ENCODE results near the gene RAB7A. TPM values are rescaled to one million over a fixed set of nuclear protein-coding genes. Genes with fewer than 3 reads are reported as not detected.
"Not testable (repeated sequence)": the region's sequence is repeated elsewhere in the genome, so short reads cannot be mapped to it uniquely, and the experiment has no call there.

Gene RAB7A
- total and polyA plus RNA-seq, 9 donors: 31.5 to 160 (median 141) TPM

DNA sequence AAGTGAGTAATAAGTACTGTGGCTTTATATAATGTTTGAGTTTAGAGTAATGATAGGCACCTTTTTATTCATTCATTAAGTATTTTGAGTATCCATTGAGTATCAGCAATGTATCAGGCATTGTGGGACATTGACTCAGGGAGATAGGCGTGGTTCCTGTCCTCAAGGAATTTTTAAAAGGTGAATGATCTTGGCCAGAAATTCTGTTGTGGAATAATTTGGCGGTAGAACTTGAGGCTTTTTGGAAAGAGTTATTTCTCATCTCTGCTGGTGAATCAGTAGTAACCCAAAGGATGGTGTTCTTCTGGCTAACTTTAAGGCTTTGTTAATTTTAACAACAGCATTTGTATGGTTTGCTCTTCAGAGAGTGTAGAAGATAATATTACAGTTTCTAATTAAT lies 2.0 kb downstream of the RAB7A start:
- Histone ChIP-seq H3K4me3 (ENCODE audit: low read length) (no peak overlapping the region), H3K4me1 (ENCODE audit: control insufficient read depth, insufficient read depth, low read length) (peaks cover 19% of the 10 kb centered on the region), H3K9me3 (replicated peaks; ENCODE audit: control insufficient read depth, low read depth, low read length) (no peaks in the 10 kb centered on the region), H3K36me3 (ENCODE audit: control insufficient read depth, insufficient read depth, low read length) (no peaks in the 10 kb centered on the region), H3K27ac (ENCODE audit: low read length) (no peak overlapping the region), H3K27me3 (ENCODE audit: control insufficient read depth, insufficient read depth, low read length) (no peaks in the 10 kb centered on the region)
- DNase-seq: no peak
- WGBS (ENCODE audit: insufficient coverage): 56% methylated on average over 2 of the region's 2 CpGs

DNA sequence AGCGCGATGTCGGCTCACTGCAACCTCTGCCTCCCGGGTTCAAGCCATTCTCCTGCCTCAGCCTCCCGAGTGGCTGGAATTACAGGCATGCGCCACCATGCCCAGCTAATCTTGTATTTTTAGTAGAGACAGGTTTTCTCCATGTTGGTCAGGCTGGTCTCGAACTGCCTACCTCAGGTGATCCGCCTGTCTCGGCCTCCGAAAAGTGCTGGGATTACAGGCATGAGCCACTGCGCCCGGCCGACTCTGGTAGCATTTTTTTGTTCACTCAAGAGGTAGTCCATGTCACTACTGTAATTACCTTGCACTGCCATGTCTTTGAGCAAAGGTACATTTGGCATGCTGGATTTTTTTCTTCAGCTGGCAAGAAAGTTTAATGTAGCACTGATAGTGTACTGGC lies 2.5 kb downstream of the RAB7A start:
- H3K27me3 ChIP-seq (ENCODE audit: control insufficient read depth, insufficient read depth, low read length); H3K36me3 ChIP-seq (ENCODE audit: control insufficient read depth, insufficient read depth, low read length); H3K9me3 ChIP-seq (replicated peaks; ENCODE audit: control insufficient read depth, low read depth, low read length); H3K4me3 ChIP-seq (ENCODE audit: low read length); H3K27ac ChIP-seq (ENCODE audit: low read length); DNase-seq: not testable (repeated sequence)
- peaks cover 19% of the 10 kb centered on the region for H3K4me1 ChIP-seq (ENCODE audit: control insufficient read depth, insufficient read depth, low read length)
- 95% methylated on average over 8 of the region's 13 CpGs for WGBS (ENCODE audit: insufficient coverage)

DNA sequence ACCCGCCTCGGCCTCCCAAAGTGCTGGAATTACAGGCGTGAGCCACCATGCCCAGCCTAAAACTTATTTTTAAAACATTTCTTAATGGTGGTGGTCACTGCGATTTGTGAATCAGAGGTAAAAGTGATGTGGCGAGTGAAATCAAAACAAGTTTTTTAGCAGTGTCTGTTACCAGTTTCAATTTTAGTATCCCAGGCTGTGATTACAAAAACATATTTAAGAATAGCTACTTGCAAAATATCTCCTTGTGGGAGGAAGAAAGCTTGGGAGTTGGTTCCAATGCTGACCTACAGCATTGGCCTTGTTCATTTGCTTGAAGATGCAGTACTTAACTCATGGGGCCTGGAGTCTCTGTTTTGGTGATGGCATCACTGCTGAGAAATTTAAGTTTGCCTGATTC lies 4.5 kb downstream of the RAB7A start:
- Histone ChIP-seq H3K36me3 (ENCODE audit: control insufficient read depth, insufficient read depth, low read length) (no peaks in the 10 kb centered on the region), H3K9me3 (replicated peaks; ENCODE audit: control insufficient read depth, low read depth, low read length) (no peaks in the 10 kb centered on the region), H3K4me3 (ENCODE audit: low read length) (no peak overlapping the region), H3K4me1 (ENCODE audit: control insufficient read depth, insufficient read depth, low read length) (peaks cover 18% of the 10 kb centered on the region), H3K27me3 (ENCODE audit: control insufficient read depth, insufficient read depth, low read length) (no peaks in the 10 kb centered on the region), H3K27ac (ENCODE audit: low read length) (no peak overlapping the region)
- DNase-seq: no peak
- no CpG with 5 or more reads among the region's 5 CpGs for WGBS (ENCODE audit: insufficient coverage)

DNA sequence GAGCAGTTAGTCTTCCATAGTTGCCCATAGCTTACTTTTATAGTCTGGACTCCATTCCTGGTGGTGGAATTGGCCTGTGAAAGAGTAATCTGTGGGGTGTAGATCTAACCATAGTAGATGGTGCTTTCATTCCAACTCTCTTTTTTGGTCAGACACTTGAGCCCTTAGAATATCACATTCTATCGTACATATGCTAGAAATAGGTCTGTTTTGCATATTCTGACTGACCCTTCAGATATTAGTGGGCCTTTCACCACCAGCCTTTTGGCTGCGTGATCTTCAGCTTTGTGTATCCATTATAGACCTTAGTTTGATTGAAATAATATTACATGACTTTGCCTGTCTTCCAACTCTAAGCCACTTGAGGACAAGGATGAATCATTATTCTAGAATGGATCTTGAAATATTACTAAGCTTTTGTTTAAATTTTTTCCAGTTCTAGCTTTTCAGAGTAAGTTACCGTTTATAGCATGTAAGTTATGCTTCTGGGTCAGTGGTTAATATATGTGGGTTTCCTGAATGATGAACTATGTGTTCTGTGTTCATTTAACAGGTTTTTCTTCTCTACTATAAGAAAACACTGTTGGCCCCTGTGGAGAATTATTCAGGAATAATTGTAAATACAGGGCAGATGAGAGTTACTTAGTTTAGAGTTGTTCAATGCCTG lies 8.7 kb downstream of the RAB7A start:
- Histone ChIP-seq H3K27me3 (ENCODE audit: control insufficient read depth, insufficient read depth, low read length) (no peaks in the 10 kb centered on the region), H3K4me1 (ENCODE audit: control insufficient read depth, insufficient read depth, low read length) (peaks cover 8% of the 10 kb centered on the region), H3K36me3 (ENCODE audit: control insufficient read depth, insufficient read depth, low read length) (no peaks in the 10 kb centered on the region), H3K4me3 (ENCODE audit: low read length) (no peak overlapping the region), H3K27ac (ENCODE audit: low read length) (no peak overlapping the region), H3K9me3 (replicated peaks; ENCODE audit: control insufficient read depth, low read depth, low read length) (no peaks in the 10 kb centered on the region)
- no CpG with 5 or more reads among the region's 3 CpGs for WGBS (ENCODE audit: insufficient coverage)
- DNase-seq: no peak

DNA sequence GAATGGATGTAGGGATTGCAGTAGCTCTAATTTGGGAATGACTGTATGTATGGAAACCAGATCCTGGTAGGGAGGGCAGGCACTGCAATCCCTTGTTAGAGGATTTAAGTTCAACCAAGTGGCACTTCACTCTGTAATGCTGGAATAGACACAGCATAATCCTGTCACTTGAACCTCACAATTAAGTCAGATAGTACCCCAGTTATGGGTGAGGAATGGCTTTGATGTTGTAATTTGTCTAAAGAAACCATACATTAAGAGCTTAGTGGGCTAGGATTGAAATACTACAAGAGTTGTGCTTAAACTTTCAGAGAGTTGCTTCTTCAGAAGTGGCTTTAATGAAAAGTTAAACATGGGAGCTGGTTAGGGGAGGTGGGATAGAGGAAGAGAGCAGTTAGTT lies 9.3 kb downstream of the RAB7A start:
- no peaks in the 10 kb centered on the region for H3K27me3 ChIP-seq (ENCODE audit: control insufficient read depth, insufficient read depth, low read length)
- H3K27ac ChIP-seq (ENCODE audit: low read length): no peak overlapping the region
- no peak for DNase-seq
- no peak overlapping the region for H3K4me3 ChIP-seq (ENCODE audit: low read length)
- H3K9me3 ChIP-seq (replicated peaks; ENCODE audit: control insufficient read depth, low read depth, low read length): no peaks in the 10 kb centered on the region
- H3K36me3 ChIP-seq (ENCODE audit: control insufficient read depth, insufficient read depth, low read length): no peaks in the 10 kb centered on the region
- H3K4me1 ChIP-seq (ENCODE audit: control insufficient read depth, insufficient read depth, low read length): peaks cover 8% of the 10 kb centered on the region

DNA sequence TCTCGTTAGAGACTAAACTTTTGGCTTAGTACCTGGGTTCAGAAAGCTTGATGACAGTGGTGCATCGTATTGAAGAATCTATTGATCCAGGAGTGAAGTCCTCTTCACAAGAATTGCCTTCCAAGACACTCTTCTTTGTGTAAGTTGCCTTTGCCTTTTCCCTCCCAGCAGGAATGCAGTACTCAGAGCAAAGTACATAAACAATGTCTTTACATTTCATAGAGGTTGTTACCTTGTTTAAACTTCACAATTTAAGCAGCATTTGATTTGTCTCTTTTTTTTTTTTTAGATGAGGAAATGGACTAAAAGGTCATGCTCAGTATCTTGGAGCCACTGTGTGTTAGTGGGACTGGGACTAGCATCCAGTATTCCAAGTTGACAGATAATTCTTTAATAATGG lies 9.9 kb downstream of the RAB7A start:
- H3K36me3 ChIP-seq (ENCODE audit: control insufficient read depth, insufficient read depth, low read length): no peaks in the 10 kb centered on the region
- peaks cover 5% of the 10 kb centered on the region for H3K4me1 ChIP-seq (ENCODE audit: control insufficient read depth, insufficient read depth, low read length)
- H3K9me3 ChIP-seq (replicated peaks; ENCODE audit: control insufficient read depth, low read depth, low read length): no peaks in the 10 kb centered on the region
- no peak overlapping the region for H3K27ac ChIP-seq (ENCODE audit: low read length)
- no peak for DNase-seq
- H3K4me3 ChIP-seq (ENCODE audit: low read length): no peak overlapping the region
- no peaks in the 10 kb centered on the region for H3K27me3 ChIP-seq (ENCODE audit: control insufficient read depth, insufficient read depth, low read length)
- no CpG with 5 or more reads among the region's 2 CpGs for WGBS (ENCODE audit: insufficient coverage)

DNA sequence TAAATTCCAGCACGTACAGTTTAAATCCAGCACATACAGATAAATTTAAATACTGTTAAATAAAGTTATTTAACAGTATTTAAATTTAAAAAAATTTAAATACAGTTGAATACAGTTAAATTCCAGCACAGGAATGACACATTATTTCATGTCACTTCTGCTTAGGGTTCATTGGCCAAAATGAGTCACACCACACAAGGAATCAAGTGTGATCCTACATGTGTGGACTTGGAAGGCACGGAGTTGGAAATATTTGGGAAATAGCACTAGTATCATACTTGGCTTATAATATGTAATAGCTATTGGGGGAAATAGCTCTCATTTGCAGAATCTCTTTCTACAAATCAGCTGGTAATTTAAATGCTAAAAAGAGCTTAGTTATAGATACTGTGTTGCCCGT lies 10.6 kb downstream of the RAB7A start:
- WGBS (ENCODE audit: insufficient coverage): no CpG with 5 or more reads among the region's 3 CpGs
- Histone ChIP-seq H3K36me3 (ENCODE audit: control insufficient read depth, insufficient read depth, low read length) (no peaks in the 10 kb centered on the region), H3K4me1 (ENCODE audit: control insufficient read depth, insufficient read depth, low read length) (peaks cover 2% of the 10 kb centered on the region), H3K27me3 (ENCODE audit: control insufficient read depth, insufficient read depth, low read length) (no peaks in the 10 kb centered on the region), H3K4me3 (ENCODE audit: low read length) (no peak overlapping the region), H3K9me3 (replicated peaks; ENCODE audit: control insufficient read depth, low read depth, low read length) (no peaks in the 10 kb centered on the region), H3K27ac (ENCODE audit: low read length) (no peak overlapping the region)
- DNase-seq: peak; percentile 49

DNA sequence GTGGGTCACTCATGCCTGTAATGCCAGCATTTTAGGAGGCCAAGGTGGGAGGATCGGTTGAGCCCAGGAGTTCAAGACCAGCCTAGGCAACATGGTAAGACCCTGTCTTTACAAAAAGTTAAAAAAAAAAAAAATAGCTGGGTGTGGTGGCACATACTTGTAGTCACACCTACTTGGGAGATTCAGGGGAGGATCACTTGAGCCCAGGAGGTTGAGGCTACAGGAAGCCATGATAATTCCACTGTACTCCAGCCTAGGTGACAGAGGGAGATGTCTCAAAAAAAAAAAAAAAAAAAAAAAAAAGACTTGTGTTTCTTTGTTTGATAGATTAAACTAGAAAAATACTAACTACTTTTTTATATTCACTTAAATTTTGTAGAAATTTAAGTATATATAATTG lies 14.6 kb downstream of the RAB7A start:
- DNase-seq: no peak
- Histone ChIP-seq H3K27ac (ENCODE audit: low read length) (no peak overlapping the region), H3K4me3 (ENCODE audit: low read length) (no peak overlapping the region), H3K36me3 (ENCODE audit: control insufficient read depth, insufficient read depth, low read length) (peaks cover 25% of the 10 kb centered on the region), H3K4me1 (ENCODE audit: control insufficient read depth, insufficient read depth, low read length) (no peaks in the 10 kb centered on the region), H3K9me3 (replicated peaks; ENCODE audit: control insufficient read depth, low read depth, low read length) (peaks cover 6% of the 10 kb centered on the region), H3K27me3 (ENCODE audit: control insufficient read depth, insufficient read depth, low read length) (no peaks in the 10 kb centered on the region)
- WGBS (ENCODE audit: insufficient coverage): no CpG with 5 or more reads among the region's 1 CpG

DNA sequence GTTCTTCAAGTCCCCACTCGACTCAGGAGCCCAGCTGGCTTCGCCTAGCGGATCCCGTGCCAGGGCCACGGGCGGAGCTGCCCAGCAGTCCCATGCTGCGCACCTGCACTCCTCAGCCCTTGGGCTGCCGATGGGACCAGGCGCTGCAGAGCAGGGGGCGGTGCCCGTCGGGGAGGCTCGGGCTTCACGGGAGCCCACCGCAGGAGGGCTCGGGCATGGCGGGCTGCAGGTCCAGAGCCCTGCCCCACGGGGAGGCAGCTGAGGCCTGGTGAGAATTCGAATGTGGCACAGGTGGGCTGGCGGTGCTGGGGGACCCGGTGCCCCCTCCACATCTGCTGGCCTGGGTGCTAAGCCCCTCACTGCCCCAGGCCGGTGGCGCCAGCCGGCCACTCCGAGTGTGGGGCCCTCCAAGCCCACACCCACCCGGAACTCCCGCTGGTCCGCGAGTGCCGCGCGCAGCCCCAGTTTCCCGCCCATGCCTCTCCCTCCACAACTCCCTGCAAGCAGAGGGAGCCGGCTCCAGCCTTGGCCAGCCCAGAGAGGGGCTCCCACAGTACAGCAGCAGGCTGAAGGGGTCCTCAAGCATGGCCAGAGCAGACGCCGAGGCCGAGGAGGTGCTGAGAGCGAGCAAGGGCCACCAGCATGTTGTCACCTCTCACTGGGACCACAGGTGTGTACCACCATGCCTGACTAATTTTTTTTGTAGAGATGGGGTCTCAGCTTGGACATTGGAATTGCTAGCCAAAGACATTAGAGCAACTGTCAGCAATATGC lies 17.0 kb downstream of the RAB7A start:
- Histone ChIP-seq H3K27me3 (ENCODE audit: control insufficient read depth, insufficient read depth, low read length) (no peaks in the 10 kb centered on the region), H3K9me3 (replicated peaks; ENCODE audit: control insufficient read depth, low read depth, low read length) (peaks cover 6% of the 10 kb centered on the region), H3K27ac (ENCODE audit: low read length) (no peak overlapping the region), H3K4me3 (ENCODE audit: low read length) (no peak overlapping the region), H3K36me3 (ENCODE audit: control insufficient read depth, insufficient read depth, low read length) (peaks cover 28% of the 10 kb centered on the region), H3K4me1 (ENCODE audit: control insufficient read depth, insufficient read depth, low read length) (no peaks in the 10 kb centered on the region)
- WGBS (ENCODE audit: insufficient coverage): 98% methylated on average over 38 of the region's 38 CpGs
- no peak for DNase-seq

DNA sequence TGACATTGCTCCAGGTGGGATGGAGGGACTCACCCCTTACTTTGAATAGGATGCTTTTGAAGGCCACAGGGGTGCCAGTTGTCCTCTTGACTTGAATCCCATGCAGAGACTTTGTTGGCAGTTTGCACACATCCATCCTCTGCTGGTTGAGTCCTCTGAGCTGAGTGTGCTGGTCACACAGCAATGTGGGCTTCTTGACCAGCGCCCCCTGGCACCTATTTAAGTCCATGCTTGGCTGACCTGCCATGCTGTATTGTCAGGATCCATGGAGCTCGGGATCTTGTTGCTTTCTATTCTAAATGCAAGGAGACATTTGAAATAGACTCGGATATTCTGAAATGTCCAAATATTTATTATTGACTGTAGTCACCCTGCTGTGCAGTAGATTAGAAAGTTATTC lies 19.8 kb downstream of the RAB7A start:
- Histone ChIP-seq H3K4me1 (ENCODE audit: control insufficient read depth, insufficient read depth, low read length) (no peaks in the 10 kb centered on the region), H3K36me3 (ENCODE audit: control insufficient read depth, insufficient read depth, low read length) (peaks cover 33% of the 10 kb centered on the region), H3K27me3 (ENCODE audit: control insufficient read depth, insufficient read depth, low read length) (no peaks in the 10 kb centered on the region), H3K4me3 (ENCODE audit: low read length) (no peak overlapping the region), H3K9me3 (replicated peaks; ENCODE audit: control insufficient read depth, low read depth, low read length) (peaks cover 6% of the 10 kb centered on the region), H3K27ac (ENCODE audit: low read length) (no peak overlapping the region)
- WGBS (ENCODE audit: insufficient coverage): 100% methylated on average over 1 of the region's 3 CpGs
- DNase-seq: no peak

Data from muscle of leg (tissue), 11 donors.